Measurements from ENCODE around the gene KPNB1.

GRCh38 chr17:47705536-47706530 lies 56.1 kb downstream of the KPNB1 start:
- no peak for TF ChIP-seq CTCF (IDR thresholded peaks at IDR 0.05)
- no peak for TF ChIP-seq POLR2A (IDR thresholded peaks at IDR 0.05)

Data from uterus (tissue), 2 donors.